HCT116 (cell line): ENCODE results near the gene MTO1.
"Not testable (repeated sequence)": the region's sequence is repeated elsewhere in the genome, so short reads cannot be mapped to it uniquely, and the experiment has no call there.

Experiments used
- ATF3 ChIP-seq: IDR thresholded peaks from 2 replicates; pipeline ENCODE4 v1.6.1; 2012
- CTCF ChIP-seq, 3 experiments: fragments of 200-600 bp in 1 of 3; sonication (generic) in 1 of 3; IDR thresholded peaks in 2 of 3; conservative IDR thresholded peaks in 1 of 3; 2 replicates each; pipeline ENCODE4 v1.5.1; 2012 to 2017; ENCODE audit warnings: low read depth in 2 of 3, low read length in 2 of 3, antibody characterized with exemption in 1 of 3, borderline replicate concordance in 1 of 3, control low read depth in 1 of 3, mild to moderate bottlenecking in 1 of 3, mixed read lengths in 1 of 3, mixed run types in 1 of 3, moderate library complexity in 1 of 3; ENCODE audit not compliant: insufficient read depth in 1 of 3
- EZH2 ChIP-seq: fragments of 200-600 bp; sonication (generic); IDR thresholded peaks from 2 replicates; pipeline ENCODE4 v1.6.1; 2017; ENCODE audit warnings: antibody characterized with exemption, mixed run types
- EZH2phosphoT487 ChIP-seq: fragments of 200-600 bp; IDR thresholded peaks from 2 replicates; pipeline ENCODE4 v1.6.1; 2018; ENCODE audit warnings: antibody characterized with exemption, borderline replicate concordance
- JUND ChIP-seq: IDR thresholded peaks from 2 replicates; pipeline ENCODE4 v1.6.1; 2012
- POLR2A ChIP-seq: IDR thresholded peaks from 2 replicates; pipeline ENCODE4 v1.7.0; 2011; ENCODE audit warnings: borderline replicate concordance; ENCODE audit not compliant: insufficient read depth, insufficient read length; ENCODE audit errors: extremely low read depth
- POLR2AphosphoS5 ChIP-seq: IDR thresholded peaks from 2 replicates; pipeline ENCODE4 v1.6.1; 2011; ENCODE audit warnings: mild to moderate bottlenecking, low read depth, low read length, moderate library complexity
- REST ChIP-seq: IDR thresholded peaks from 2 replicates; pipeline ENCODE4 v1.6.1; 2012; ENCODE audit warnings: low read depth
- SRF ChIP-seq: IDR thresholded peaks from 2 replicates; pipeline ENCODE4 v1.6.1; 2012; ENCODE audit warnings: low read depth
- ZFX ChIP-seq: fragments of 450-650 bp; IDR thresholded peaks from 2 replicates; pipeline ENCODE4 v1.6.1; 2017
- ZNF274 ChIP-seq: fragments of 200-500 bp; sonication (Bioruptor generic); IDR thresholded peaks from 2 replicates; pipeline ENCODE4 v1.6.1; 2014; ENCODE audit warnings: mild to moderate bottlenecking, low read depth, low read length, inconsistent platforms

- not testable (repeated sequence) for TF ChIP-seq CTCF (IDR thresholded peaks at IDR 0.05 in 2 of 3, conservative IDR thresholded peaks at IDR 0.05 in 1 of 3; ENCODE audit: borderline replicate concordance in 1 of 3, insufficient read depth in 1 of 3, low read depth in 2 of 3, low read length in 2 of 3); REST; JUND; ZNF274; ATF3; SRF; EZH2; EZH2phosphoT487; POLR2A; ZFX
- peak; percentile 50 for TF ChIP-seq POLR2AphosphoS5
These were observed 57.7 kb downstream of the MTO1 start for GRCh38 chr6:73518982-73519881.
